GM21576 (cell line): ENCODE measurements around the gene PDE6D.
"Not testable (repeated sequence)": the region's sequence is repeated elsewhere in the genome, so short reads cannot be mapped to it uniquely, and the experiment has no call there.

Source experiments
- ATAC-seq: cut with Tn5 transposase; IDR thresholded peaks from one replicate; pipeline ENCODE4 v1.9.1; 2021; ENCODE audit warnings: mild to moderate bottlenecking, moderate library complexity; ENCODE audit not compliant: unreplicated experiment

Gene PDE6D

DNA sequence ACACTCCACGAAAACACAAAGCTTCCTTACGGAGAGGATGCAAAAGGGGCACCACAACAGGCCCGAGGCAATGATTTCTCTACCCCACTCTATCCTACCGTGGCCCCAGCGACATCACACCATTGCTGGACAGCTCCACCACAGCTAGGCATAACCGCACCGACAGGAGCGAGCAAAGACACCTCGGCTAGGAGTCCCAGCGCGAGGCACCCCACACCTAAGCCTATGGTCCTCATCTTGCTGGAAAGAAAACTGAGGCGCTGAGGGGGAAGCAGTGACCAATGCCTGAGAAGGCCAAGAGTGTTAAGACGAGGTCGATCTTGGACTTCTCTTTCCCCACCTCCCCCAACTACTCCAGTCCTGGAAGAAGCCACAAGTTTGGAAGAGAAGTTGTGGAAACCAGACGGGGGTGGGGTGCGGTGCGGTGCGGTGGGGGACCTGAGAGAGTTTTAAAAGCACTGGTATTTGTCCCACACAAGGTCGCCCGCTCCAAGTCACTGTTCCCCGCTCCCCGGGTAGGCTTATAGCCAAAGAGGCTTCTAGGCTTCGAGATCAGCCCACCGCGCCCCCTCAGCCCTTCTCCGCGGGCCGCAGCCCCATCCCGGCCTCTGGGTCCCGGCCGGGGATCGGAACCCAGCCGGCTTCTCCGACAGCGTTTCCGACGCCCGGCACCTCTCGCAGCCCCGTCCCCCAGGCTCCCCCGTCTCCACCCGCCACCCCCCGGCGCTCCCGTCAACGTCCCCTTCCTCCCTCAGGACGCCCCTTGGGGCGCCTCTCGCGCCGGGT is 766 bp downstream of the PDE6D start:
- ATAC-seq, result no peak

DNA sequence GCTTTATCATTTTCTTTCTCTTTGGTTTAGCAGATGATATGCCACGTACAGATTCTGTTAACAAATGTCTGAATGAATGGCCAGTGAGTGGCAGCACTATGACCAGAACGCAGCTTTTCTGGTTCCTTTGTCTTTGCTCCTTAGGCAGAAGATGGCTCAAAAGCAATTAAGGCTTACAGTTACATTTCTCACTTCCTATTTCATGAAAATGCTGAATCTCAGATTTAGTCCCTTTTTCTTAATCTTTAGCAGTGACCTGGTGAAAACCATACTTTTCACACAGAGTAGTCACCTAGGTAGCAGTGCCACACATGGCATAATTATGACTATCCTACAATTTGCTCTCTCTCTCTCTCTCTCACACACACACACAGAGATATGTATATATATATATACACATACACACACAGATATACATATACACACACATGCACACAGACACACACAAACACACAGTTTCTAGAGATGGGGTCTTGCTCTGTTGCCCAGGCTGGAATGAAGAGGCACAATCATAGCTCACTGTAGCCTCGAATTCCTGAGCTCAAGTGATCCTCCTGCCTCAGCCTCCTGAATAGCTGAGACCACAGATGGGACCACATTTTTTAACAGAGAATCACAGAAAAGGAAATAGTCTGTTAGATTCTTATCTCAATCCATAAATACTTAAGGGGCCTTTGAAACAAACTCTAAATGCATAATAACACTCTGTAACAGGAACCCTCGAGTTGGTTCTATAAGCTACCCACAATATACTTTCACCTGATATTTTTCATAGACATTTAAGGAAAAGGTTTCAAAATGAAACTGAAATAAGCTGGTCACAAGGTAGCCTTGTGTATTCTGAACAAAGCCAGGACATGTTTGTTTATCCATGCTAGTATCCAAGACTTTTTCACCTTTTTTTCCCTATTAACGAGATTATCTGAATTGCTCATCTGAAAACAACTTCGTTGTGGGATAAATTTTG is 11.6 kb downstream of the PDE6D start:
- ATAC-seq, result peak; percentile 43

DNA sequence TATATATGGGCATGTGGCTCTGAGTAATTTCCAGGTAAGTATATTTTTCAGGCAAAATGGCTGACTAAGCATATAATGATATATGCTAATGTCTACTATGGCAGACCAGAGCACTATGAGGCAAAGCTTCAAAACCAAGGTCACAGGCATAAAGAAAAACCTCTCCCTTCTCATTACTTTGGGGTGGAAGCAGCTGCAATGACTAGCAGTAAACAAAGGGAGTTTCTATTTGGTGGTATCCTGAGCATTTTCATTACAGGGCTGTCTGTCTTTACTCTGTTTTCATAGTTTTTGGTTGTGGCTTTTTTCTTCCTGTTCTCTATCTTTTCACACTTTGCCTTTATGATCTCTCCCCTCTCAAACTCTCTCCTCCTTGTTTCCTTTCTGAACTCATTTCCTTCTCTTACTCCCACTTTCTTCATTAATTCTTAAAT is 15.6 kb downstream of the PDE6D start:
- no peak for ATAC-seq

DNA sequence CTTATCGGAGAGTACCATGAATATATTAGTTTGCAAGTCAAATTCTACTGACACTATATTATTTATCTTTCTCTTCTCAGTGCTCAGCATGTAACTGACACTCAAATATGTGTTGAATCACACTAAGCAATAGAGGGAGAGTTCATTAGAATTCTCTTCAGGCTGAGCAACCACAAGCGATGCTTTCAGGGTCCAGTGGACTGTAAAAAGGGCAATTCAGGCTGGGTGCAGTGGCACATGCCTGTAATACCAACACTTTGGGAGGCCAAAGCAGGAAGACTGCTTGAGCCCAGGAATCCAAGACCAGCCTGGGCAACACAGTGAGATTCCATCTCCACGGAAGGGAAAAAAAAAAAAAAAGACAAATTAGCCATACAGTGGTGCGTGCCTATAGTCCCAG is 16.3 kb downstream of the PDE6D start:
- ATAC-seq, result no peak

DNA sequence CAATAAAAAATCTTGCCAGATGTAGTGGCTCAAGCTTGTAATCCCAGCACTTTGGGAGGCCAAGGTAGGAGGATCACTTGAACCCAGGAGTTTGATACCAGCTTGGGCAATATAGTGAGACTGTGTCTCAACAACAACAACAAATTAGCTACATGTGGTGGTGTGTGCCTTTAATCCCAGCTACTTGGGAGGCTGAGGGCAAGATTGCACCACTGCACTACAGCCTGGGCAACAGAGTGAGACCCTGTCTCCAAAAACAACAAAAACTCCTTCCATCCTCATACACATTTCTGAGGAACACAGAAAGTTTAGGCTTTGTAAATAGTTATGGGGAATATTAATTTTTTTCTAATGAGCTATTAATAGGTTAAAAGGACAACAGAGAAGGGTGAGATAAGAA is 17.0 kb downstream of the PDE6D start:
- no peak for ATAC-seq

GRCh38 chr2:231761735-231762134 is 19.3 kb downstream of the PDE6D start:
- no peak for ATAC-seq

DNA sequence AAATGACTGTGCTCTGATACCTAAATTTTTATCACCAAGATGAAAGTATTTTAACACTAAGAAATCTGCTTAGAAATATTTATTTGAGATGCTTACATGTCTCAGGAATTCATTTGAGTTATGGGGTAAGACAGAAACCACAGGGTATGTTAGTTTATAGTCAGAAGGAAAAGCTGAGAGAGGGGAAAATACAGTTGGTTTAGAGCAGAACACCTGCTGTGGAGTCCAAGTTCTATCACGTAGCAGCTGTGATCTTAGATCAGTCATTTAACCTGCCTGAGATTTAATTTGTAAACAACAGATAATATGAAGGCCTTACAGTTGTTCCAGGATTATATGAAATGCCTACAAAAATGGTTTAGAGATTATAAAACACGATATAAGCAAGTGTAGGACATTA is 29.0 kb downstream of the PDE6D start:
- ATAC-seq, result no peak

DNA sequence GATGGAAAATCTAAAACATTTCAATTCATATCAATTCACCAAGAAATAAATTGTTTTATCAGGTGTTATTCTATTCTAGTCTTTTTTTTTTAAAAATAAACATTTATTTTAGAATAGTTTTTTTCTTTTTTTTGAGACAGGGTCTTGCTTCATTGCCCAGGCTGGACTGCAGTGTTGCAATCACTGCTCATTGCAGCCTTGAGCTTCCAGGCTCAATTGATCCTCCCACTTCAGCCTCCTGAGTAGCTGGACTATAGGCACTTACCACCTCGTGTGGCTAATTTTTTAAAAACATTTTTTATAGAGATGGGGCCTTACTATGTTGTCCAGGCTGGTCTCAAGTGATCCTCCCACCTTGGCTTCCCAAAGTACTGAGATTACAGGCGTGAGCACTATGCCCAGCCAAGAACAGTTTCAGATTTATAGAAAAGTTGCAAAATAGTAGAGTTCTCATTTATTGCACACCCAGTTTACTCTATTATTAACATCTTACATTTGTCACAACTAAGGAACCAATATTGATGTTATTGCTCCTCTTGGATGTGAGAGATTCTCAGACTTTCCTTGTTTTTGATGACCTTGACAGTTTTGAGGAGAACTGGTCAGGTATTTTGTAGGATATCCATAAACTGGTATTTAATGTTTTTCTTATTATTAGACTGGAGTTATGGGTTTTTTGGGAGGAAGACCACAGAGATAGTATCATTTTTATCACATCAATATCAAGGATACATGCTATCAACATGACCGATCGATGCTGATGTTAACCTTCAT is 29.9 kb downstream of the PDE6D start:
- no peak for ATAC-seq

DNA sequence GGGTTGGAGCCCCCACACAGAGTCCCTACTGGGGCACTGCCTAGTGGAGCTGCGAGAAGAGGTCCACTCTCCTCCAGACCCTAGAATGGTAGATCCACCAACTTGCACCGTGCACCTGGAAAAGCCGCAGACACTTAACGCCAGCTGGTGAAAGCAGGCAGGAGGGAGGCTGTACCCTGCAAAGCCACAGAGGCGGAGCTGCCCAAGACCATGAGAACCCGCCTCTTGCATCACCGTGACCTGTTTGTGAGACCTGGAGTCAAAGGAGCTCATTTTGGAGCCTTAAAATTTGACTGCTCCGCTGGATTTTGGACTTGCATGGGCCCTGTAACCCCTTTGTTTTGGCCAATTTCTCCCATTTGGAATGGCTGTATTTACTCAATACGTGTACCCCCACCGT is 32.1 kb downstream of the PDE6D start:
- not testable (repeated sequence) for ATAC-seq

DNA sequence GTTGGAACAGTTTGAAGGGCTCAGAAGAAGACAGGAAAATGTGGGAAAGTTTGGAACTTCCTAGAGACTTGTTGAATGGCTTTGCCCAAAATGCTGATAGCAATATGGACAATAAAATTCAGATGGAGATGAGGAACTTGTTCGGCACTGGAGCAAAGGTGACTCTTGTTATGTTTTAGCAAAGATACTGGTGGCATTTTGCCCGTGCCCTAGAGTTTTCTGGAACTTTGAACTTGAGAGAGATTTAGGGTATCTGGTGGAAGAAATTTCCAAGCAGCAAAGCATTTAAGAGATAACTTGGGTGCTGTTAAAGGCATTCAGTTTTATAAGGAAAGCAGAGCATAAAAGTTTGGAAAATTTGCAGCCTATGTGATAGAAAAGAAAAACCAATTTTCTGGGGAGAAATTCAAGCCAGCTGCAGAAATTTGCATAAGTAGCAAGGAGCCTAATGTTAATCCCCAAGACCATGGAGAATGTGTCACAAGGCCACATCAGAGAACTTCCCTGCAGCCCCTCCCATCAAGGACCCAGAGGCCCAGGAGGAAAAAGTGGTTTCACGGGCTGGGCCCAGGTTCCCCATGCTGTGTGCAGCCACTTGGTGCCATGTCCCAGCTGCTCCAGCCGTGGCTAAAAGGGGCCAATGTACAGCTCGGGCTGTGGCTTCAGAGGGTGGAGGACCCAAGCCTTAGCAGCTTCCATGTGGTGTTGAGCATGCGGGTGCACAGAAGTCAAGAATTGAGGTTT is 32.8 kb downstream of the PDE6D start:
- not testable (repeated sequence) for ATAC-seq

GRCh38 chr2:231745303-231746038 is 35.6 kb downstream of the PDE6D start:
- no peak for ATAC-seq

- ATAC-seq, result no peak
Measured at GRCh38 chr2:231743376-231744116, 37.5 kb downstream of the PDE6D start.

GRCh38 chr2:231737761-231738160 is 43.3 kb downstream of the PDE6D start:
- no peak for ATAC-seq

- no peak for ATAC-seq
Measured at GRCh38 chr2:231732604-231733003, 48.5 kb downstream of the PDE6D start.

- no peak for ATAC-seq
Measured at GRCh38 chr2:231727621-231728020, 53.5 kb downstream of the PDE6D start.

- ATAC-seq, result no peak
Measured at GRCh38 chr2:231726276-231726675, 54.8 kb downstream of the PDE6D start.

GRCh38 chr2:231725476-231725875 is 55.6 kb downstream of the PDE6D start:
- no peak for ATAC-seq

- no peak for ATAC-seq
Measured at GRCh38 chr2:231722721-231723307, 58.3 kb downstream of the PDE6D start.
